Spleen (tissue), 11 donors: ENCODE data around the gene MRPL50. TPM values are rescaled to one million over a fixed set of nuclear protein-coding genes. Genes with fewer than 3 reads are reported as not detected.

ENCODE experiments used
- DNase-seq: peaks from one replicate; pipeline ENCODE4 v3.0.0-alpha.2; 2020
- H3K27ac ChIP-seq, 8 donors: fragments of 200-600 bp; sonication (generic) in 7 of 8; 1 replicate in 4 of 8; 2 replicates in 4 of 8; pipeline versions ENCODE4 v1.5.0 to v1.8.0; 2016 to 2021; ENCODE audit warnings: inconsistent platforms in 4 of 8, mild to moderate bottlenecking in 4 of 8, moderate library complexity in 1 of 8
- H3K27me3 ChIP-seq, 7 donors: fragments of 200-600 bp; sonication (generic) in 6 of 7; replicated peaks in 1 of 7; 1 replicate in 4 of 7; 2 replicates in 3 of 7; pipeline versions ENCODE4 v1.5.0 to v1.8.0; 2016 to 2021; ENCODE audit warnings: inconsistent platforms in 3 of 7, mild to moderate bottlenecking in 1 of 7
- H3K36me3 ChIP-seq, 6 donors: fragments of 200-600 bp; sonication (generic) in 5 of 6; 1 replicate in 4 of 6; 2 replicates in 2 of 6; pipeline versions ENCODE4 v1.5.0 to v1.8.0; 2016 to 2021; ENCODE audit warnings: inconsistent platforms in 2 of 6
- H3K4me1 ChIP-seq, 6 donors: fragments of 200-600 bp; sonication (generic) in 5 of 6; 1 replicate in 3 of 6; 2 replicates in 3 of 6; pipeline versions ENCODE4 v1.5.0 to v1.8.0; 2016 to 2021; ENCODE audit warnings: inconsistent platforms in 3 of 6
- H3K4me3 ChIP-seq, 8 donors: fragments of 200-600 bp; sonication (generic) in 7 of 8; 1 replicate in 4 of 8; 2 replicates in 4 of 8; pipeline versions ENCODE4 v1.5.0 to v1.8.0; 2016 to 2021; ENCODE audit warnings: inconsistent platforms in 4 of 8, mild to moderate bottlenecking in 4 of 8, moderate library complexity in 2 of 8
- H3K9me3 ChIP-seq, 8 donors: fragments of 200-600 bp; sonication (generic) in 7 of 8; 1 replicate in 4 of 8; 2 replicates in 4 of 8; pipeline versions ENCODE4 v1.5.0 to v1.8.0; 2016 to 2021; ENCODE audit warnings: inconsistent platforms in 4 of 8
- POLR2A ChIP-seq, 3 donors: fragments of 450-650 bp; IDR thresholded peaks; one replicate each; pipeline ENCODE4 v1.5.1; 2017; ENCODE audit warnings: antibody characterized with exemption in 3 of 3, mild to moderate bottlenecking in 1 of 3
- POLR2AphosphoS5 ChIP-seq, 3 donors: sonication (generic); formaldehyde crosslinking; IDR thresholded peaks; one replicate each; pipeline ENCODE4 v1.5.1; 2017; ENCODE audit warnings: antibody characterized with exemption in 3 of 3
- WGBS, 5 donors: extraction: QIAGEN DNeasy Blood & Tissue Kit in 3 of 5; methylation state at CpG; one replicate each; pipeline versions ENCODE4 v1.1.5 to v1.1.7; 2013 to 2018; 5-methylcytosine and 5-hydroxymethylcytosine counted together
- intact Hi-C: fragments of 100-400 bp; cut with DNase I; formaldehyde crosslinking; loops from one replicate; pipeline ENCODE4 v1.15.0; 2023; ENCODE audit warnings: low total_unique reads
- polyA plus RNA-seq, 3 donors: library from polyadenylated mRNA; stranded (reverse); fragments of 200-250 nt; gene quantifications; one replicate each; pipeline ENCODE4 v1.2.1, GENCODE V29; 2013
- total RNA-seq, 7 donors: library from RNA; depleted of rRNA in 3 of 7; stranded (reverse); fragments of >200 nt in 3 of 7; fragmentation: NEBNext Ultra II Directional in 4 of 7; extraction: Animal tissue kit (Norgen Biotek cat#: 25700) in 4 of 7; gene quantifications; one replicate each; pipeline versions ENCODE4 v1.1.0 to v1.2.1, GENCODE V29; 2016 to 2021
- TF ChIP-seq, protein P1 (sequence below), 11 experiments: fragments of 200-600 bp in 7 of 11; fragments of 450-650 bp in 4 of 11; sonication (generic) in 4 of 11; IDR thresholded peaks in 8 of 11; conservative IDR thresholded peaks in 3 of 11; 1 replicate in 7 of 11; 2 replicates in 4 of 11; pipeline versions ENCODE4 v1.4.0 to v1.8.0; 2016 to 2021; ENCODE audit warnings: antibody characterized with exemption in 11 of 11, inconsistent platforms in 4 of 11, mild to moderate bottlenecking in 1 of 11
- donor health status: healthy with polysubstance abuse.
- donor health status: DM: no; HTN: no; CAD: no; lungs with moderate emphysema.
- donor health status: DM: no; HTN: no; CAD: no.
- donor health status: Bipolar disorder and iron deficiency.
- donor health status: healthy.
- donor health status: DM: no; HTN: no; CAD: no.
- donor health status: DM: yes; HTN: yes; CAD: no.

The MRPL50 gene
- total and polyA plus RNA-seq, 10 donors, result 7.8 to 15.5 (median 11.2) TPM

DNA sequence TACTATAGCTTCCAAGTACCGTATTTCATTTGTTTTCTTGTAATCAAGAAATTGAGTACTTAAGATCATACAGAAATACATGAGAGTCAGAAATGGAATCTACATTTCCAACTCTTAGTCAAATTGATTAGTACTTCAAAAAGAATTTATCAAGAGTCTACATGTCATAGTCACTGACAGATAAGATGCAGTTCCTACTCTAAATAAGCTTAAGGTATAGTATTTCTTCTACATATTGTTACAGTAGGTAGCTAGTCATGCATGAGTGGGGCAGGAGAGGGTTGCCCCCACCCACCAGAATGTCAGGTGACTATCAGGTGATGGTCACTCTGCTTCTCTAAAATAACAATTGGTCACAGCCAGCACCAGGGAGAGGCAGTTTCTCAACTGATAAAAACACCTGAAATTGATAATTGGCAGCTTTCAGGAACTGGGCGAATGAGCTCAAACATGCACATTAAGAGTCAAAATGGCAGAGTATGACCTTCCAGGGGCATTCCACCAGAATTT is 16.5 kb downstream of the MRPL50 start:
- WGBS, 5 donors, result 89 to 95% (median 93%) methylated on average over 2 of the region's 2 CpGs
- Histone ChIP-seq H3K36me3 (peaks cover 0 to 8% (median 0%) of the 10 kb centered on the region in 6 donors), H3K27me3 (no peaks in the 10 kb centered on the region), H3K27ac (no peak overlapping the region), H3K4me3 (no peak overlapping the region), H3K9me3 (peaks cover 0 to 33% (median 22%) of the 10 kb centered on the region in 8 donors), H3K4me1 (no peaks in the 10 kb centered on the region)
- intact Hi-C loops, result no loop called here
- DNase-seq, result no peak
- TF ChIP-seq POLR2A (IDR thresholded peaks at IDR 0.05) (no peak), POLR2AphosphoS5 (IDR thresholded peaks at IDR 0.05) (no peak)
- TF ChIP-seq, protein P1, sequence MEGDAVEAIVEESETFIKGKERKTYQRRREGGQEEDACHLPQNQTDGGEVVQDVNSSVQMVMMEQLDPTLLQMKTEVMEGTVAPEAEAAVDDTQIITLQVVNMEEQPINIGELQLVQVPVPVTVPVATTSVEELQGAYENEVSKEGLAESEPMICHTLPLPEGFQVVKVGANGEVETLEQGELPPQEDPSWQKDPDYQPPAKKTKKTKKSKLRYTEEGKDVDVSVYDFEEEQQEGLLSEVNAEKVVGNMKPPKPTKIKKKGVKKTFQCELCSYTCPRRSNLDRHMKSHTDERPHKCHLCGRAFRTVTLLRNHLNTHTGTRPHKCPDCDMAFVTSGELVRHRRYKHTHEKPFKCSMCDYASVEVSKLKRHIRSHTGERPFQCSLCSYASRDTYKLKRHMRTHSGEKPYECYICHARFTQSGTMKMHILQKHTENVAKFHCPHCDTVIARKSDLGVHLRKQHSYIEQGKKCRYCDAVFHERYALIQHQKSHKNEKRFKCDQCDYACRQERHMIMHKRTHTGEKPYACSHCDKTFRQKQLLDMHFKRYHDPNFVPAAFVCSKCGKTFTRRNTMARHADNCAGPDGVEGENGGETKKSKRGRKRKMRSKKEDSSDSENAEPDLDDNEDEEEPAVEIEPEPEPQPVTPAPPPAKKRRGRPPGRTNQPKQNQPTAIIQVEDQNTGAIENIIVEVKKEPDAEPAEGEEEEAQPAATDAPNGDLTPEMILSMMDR (IDR thresholded peaks at IDR 0.05 in 8 of 11, conservative IDR thresholded peaks at IDR 0.05 in 3 of 11), result no peak

DNA sequence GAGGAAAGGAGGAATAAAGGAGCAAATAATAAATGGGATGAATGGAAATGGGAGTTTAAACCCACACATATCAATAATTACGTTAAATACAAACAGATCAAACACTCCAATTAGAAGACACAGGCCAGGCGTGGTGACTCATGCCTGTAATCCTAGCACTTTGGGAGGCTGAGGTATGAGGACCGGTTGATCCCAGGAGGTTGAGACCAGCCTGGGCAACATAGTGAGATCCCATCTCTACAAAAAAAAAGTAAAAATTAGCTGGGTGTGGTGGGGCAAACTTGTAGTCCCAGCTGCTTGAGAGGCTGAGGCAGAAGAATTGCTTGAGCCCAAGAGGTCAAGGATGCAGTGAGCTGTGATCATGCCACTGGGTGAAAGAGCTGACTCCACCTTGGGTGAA is 17.3 kb downstream of the MRPL50 start:
- H3K4me3 ChIP-seq, result no peak overlapping the region
- WGBS, 5 donors, result 90 to 95% (median 95%) methylated on average over 3 of the region's 3 CpGs
- no peak overlapping the region for H3K27ac ChIP-seq
- no peaks in the 10 kb centered on the region for H3K27me3 ChIP-seq
- no peaks in the 10 kb centered on the region for H3K4me1 ChIP-seq
- TF ChIP-seq POLR2AphosphoS5 (IDR thresholded peaks at IDR 0.05) (no peak), POLR2A (IDR thresholded peaks at IDR 0.05) (no peak)
- TF ChIP-seq, protein P1 (IDR thresholded peaks at IDR 0.05 in 8 of 11, conservative IDR thresholded peaks at IDR 0.05 in 3 of 11), result no peak
- intact Hi-C loops, result no loop called here
- H3K36me3 ChIP-seq, result peaks cover 0 to 8% (median 0%) of the 10 kb centered on the region in 6 donors
- peaks cover 0 to 33% (median 22%) of the 10 kb centered on the region in 8 donors for H3K9me3 ChIP-seq
- no peak for DNase-seq

DNA sequence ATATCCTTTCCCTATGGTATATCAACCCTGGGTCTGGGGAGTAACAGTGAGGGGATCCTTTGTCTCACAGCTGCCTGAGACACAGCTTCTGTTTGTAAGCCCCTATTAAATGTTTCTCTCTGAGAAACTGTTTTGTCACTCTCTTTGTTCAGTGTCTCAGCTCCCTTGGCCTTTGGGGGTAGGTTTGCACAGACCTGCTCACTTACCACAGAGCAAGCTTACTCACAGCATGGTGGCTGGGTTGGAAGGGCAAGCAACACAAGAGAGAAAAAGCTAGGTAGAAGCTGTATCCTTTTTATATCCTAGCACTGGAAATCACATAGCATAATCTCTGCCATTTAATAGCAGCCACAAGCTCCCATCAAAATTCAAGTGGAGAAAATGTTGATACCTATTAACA is 18.1 kb downstream of the MRPL50 start:
- Histone ChIP-seq H3K4me3 (no peak overlapping the region), H3K9me3 (peaks cover 0 to 25% (median 15%) of the 10 kb centered on the region in 8 donors), H3K4me1 (no peaks in the 10 kb centered on the region), H3K27ac (no peak overlapping the region), H3K27me3 (peaks cover 0 to 6% (median 0%) of the 10 kb centered on the region in 7 donors), H3K36me3 (peaks cover 0 to 2% (median 0%) of the 10 kb centered on the region in 6 donors)
- TF ChIP-seq, protein P1 (IDR thresholded peaks at IDR 0.05 in 8 of 11, conservative IDR thresholded peaks at IDR 0.05 in 3 of 11), result no peak
- no peak for TF ChIP-seq POLR2A (IDR thresholded peaks at IDR 0.05)
- TF ChIP-seq POLR2AphosphoS5 (IDR thresholded peaks at IDR 0.05), result no peak
- no peak for DNase-seq
- intact Hi-C loops, result no loop called here

DNA sequence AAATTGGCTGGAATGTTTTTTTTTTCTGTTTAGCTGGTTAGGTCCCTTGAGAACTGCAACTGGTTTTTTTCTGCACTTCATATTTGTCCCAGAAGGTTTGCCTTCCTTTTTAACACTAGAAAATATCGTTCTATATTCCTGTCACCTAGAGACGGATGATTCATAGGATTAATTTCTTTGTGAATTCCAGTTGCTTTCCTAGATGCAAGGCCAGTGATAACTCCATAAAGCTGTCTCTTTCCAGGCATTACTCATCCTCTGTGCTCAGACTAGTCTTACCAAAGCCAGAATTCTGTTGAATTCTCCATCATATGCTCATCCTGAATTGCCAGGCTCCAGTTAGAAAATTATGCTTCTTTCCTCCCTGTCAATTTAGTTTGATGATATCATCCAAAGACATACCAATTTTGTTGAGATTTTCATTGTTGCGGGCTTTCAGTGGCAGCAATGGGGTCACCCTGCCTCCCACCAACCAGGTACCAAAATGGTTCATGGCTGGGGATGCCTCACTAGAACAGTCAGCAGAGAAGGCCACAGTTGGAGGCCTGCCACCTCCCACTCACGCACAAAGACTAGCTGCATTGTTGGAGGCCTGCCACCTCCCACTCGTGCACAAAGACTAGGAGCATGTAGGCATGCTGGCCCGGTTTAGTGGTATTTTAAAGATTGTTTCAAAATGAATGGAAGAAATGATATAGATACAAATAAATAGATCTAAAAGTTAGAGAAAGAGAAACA is 22.1 kb downstream of the MRPL50 start:
- no peak overlapping the region for H3K4me3 ChIP-seq

More for the DNA sequence above, 22.1 kb downstream of the MRPL50 start:
- WGBS, 5 donors, result 76 to 89% (median 83%) methylated on average over 6 of the region's 6 CpGs
- DNase-seq, result no peak
- intact Hi-C loops, result no loop called here
- TF ChIP-seq, protein P1 (IDR thresholded peaks at IDR 0.05 in 8 of 11, conservative IDR thresholded peaks at IDR 0.05 in 3 of 11), result no peak
- no peak for TF ChIP-seq POLR2A (IDR thresholded peaks at IDR 0.05)
- TF ChIP-seq POLR2AphosphoS5 (IDR thresholded peaks at IDR 0.05), result no peak
- Histone ChIP-seq H3K27me3 (peaks cover 0 to 6% (median 0%) of the 10 kb centered on the region in 7 donors), H3K27ac (no peak overlapping the region), H3K4me1 (no peaks in the 10 kb centered on the region), H3K36me3 (no peaks in the 10 kb centered on the region), H3K9me3 (peaks cover 0 to 12% (median 0%) of the 10 kb centered on the region in 8 donors)
